Measurements from ENCODE around the gene UBAC2.

DNA sequence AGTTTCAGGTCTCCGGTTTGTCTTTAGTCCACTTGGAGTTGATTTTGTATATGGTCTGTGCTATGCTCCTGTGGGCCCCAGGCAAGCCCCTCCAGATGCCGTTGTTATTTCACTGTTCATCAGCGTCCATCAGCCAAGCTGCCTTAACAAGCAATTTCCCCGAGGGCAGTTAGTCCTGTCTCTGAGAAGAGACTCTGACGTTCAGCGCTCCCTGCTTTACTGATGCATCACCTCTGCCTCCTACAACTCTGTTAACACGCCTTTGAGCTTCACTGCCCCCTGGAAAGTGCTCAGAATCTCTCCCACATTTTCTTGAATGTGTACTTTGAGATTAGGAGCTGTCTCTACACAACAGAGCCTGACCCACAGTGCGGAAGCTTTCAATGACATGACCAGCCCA is 41.8 kb upstream of the UBAC2 start:
- no peak for TF ChIP-seq CTCF (IDR thresholded peaks at IDR 0.05)
- TF ChIP-seq EP300 (IDR thresholded peaks at IDR 0.05) = no peak
- no peak for TF ChIP-seq POLR2A (IDR thresholded peaks at IDR 0.05)

All from tibial nerve (tissue), 4 donors.